ENCODE results near the gene ACP1.

DNA sequence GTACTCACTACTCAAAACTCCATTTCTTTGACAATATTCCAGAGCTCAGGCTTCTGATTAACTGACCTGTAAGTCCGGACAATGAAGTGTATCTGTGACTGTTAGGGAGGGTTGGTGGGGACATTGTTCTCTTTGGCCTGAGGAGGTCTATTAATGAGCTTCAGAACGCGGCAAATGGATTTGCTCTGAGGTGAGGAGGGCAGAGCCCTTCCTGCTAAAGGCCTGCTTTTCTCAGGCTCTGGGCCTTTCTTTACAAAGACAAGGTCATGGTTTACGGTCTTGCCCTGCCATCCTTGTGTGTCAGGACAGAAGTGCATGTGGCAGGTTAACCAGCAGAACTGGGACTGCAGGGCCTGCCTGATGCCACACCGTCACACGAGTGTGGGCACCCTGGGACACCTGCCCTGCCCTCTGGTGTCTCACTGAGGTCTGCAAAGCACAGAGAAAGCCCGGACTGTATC lies 15.9 kb downstream of the ACP1 start:
- TF ChIP-seq CTCF (IDR thresholded peaks at IDR 0.05), result no peak
- TF ChIP-seq ZFX (IDR thresholded peaks at IDR 0.05; ENCODE audit: borderline replicate concordance), result no peak

All from 22Rv1 (cell line).